ENCODE measurements around the gene KCTD15. TPM values are rescaled to one million over a fixed set of nuclear protein-coding genes. Genes with fewer than 3 reads are reported as not detected.

KCTD15 gene
- polyA plus RNA-seq, 1 donor (not counting 4 experiments of a cell fraction or from before 2014, with no cell fraction given), result 16.2 TPM

DNA sequence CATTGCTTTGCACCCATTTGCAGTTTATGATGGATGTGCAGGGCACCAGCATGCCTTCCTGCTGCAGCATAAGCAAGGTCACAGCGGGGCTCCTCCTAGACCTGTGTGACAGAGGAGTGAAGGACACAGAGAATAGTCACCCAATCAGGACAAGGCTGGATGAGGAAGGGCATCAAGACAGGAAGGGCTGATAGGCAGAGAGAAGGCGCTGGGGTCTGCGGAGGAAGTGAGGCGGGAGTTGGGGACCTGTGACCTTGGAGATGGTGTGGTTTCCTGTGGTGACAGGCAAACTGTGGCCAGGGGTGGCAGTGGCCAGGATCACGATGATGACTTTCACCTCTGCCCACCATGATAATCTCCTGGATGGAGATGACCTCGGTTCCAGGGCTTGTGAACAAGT is 16.4 kb upstream of the KCTD15 start:
- Histone ChIP-seq H2AFZ (ENCODE audit: control insufficient read depth, low read length) (no peak overlapping the region), H3K4me1 (ENCODE audit: control insufficient read depth, extremely low read depth, insufficient read depth, low read length) (peaks cover 3% of the 10 kb centered on the region), H3K4me3 (ENCODE audit: control insufficient read depth in 2 of 3, extremely low read depth in 1 of 3, insufficient read depth in 2 of 3, low read depth in 1 of 3, low read length in 3 of 3) (no peak overlapping the region), H3K4me2 (ENCODE audit: control insufficient read depth, extremely low read depth, insufficient read depth, low read depth, low read length) (no peak overlapping the region), H3K36me3 (ENCODE audit: control insufficient read depth in 2 of 2, extremely low read depth in 1 of 2, insufficient read depth in 2 of 2, low read length in 2 of 2) (no peaks in the 10 kb centered on the region), H4K20me1 (ENCODE audit: control insufficient read depth, extremely low read depth, insufficient read depth, low read length) (no peaks in the 10 kb centered on the region), H3K9ac (ENCODE audit: control insufficient read depth, extremely low read depth, insufficient read depth, low read length) (no peak overlapping the region), H3K27ac (ENCODE audit: control insufficient read depth, insufficient read depth, low read length) (no peak overlapping the region), H3K9me3 (ENCODE audit: control insufficient read depth, low read depth, low read length) (no peaks in the 10 kb centered on the region), H3K27me3 (ENCODE audit: control insufficient read depth, extremely low read depth, insufficient read depth, low read length) (peaks cover 27% of the 10 kb centered on the region), H3K79me2 (ENCODE audit: control insufficient read depth, insufficient read depth, low read length) (no peaks in the 10 kb centered on the region), H3K9me1 (ENCODE audit: control insufficient read depth, extremely low read depth, insufficient read depth, low read length) (no peaks in the 10 kb centered on the region)
- no peak for DNase-seq (ENCODE audit: low read depth, low spot score)
- dilution Hi-C loops (cut with MboI; ENCODE audit: extremely low pct_ligation_motif_present, low sequenced_read_pairs), result no loop called here
- TF ChIP-seq, protein P1, sequence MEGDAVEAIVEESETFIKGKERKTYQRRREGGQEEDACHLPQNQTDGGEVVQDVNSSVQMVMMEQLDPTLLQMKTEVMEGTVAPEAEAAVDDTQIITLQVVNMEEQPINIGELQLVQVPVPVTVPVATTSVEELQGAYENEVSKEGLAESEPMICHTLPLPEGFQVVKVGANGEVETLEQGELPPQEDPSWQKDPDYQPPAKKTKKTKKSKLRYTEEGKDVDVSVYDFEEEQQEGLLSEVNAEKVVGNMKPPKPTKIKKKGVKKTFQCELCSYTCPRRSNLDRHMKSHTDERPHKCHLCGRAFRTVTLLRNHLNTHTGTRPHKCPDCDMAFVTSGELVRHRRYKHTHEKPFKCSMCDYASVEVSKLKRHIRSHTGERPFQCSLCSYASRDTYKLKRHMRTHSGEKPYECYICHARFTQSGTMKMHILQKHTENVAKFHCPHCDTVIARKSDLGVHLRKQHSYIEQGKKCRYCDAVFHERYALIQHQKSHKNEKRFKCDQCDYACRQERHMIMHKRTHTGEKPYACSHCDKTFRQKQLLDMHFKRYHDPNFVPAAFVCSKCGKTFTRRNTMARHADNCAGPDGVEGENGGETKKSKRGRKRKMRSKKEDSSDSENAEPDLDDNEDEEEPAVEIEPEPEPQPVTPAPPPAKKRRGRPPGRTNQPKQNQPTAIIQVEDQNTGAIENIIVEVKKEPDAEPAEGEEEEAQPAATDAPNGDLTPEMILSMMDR (optimal IDR thresholded peaks at IDR 0.05 in 1 of 3, IDR thresholded peaks at IDR 0.05 in 1 of 3, conservative IDR thresholded peaks at IDR 0.05 in 1 of 3; ENCODE audit: extremely low read depth in 1 of 3, insufficient read depth in 2 of 3, low read length in 3 of 3), result no peak
- TF ChIP-seq EZH2 (IDR thresholded peaks at IDR 0.05; ENCODE audit: low read length), result no peak
- FAIRE-seq, result no peak

- no peak for DNase-seq (ENCODE audit: low read depth, low spot score)
- Histone ChIP-seq H4K20me1 (ENCODE audit: control insufficient read depth, extremely low read depth, insufficient read depth, low read length) (no peaks in the 10 kb centered on the region), H3K9ac (ENCODE audit: control insufficient read depth, extremely low read depth, insufficient read depth, low read length) (no peak overlapping the region), H3K27ac (ENCODE audit: control insufficient read depth, insufficient read depth, low read length) (no peak overlapping the region), H2AFZ (ENCODE audit: control insufficient read depth, low read length) (no peak overlapping the region), H3K9me3 (ENCODE audit: control insufficient read depth, low read depth, low read length) (no peaks in the 10 kb centered on the region), H3K9me1 (ENCODE audit: control insufficient read depth, extremely low read depth, insufficient read depth, low read length) (no peaks in the 10 kb centered on the region), H3K79me2 (ENCODE audit: control insufficient read depth, insufficient read depth, low read length) (no peaks in the 10 kb centered on the region), H3K4me2 (ENCODE audit: control insufficient read depth, extremely low read depth, insufficient read depth, low read depth, low read length) (no peak overlapping the region), H3K27me3 (ENCODE audit: control insufficient read depth, extremely low read depth, insufficient read depth, low read length) (peaks cover 27% of the 10 kb centered on the region), H3K4me1 (ENCODE audit: control insufficient read depth, extremely low read depth, insufficient read depth, low read length) (peaks cover 4% of the 10 kb centered on the region), H3K36me3 (ENCODE audit: control insufficient read depth in 2 of 2, extremely low read depth in 1 of 2, insufficient read depth in 2 of 2, low read length in 2 of 2) (no peaks in the 10 kb centered on the region), H3K4me3 (ENCODE audit: control insufficient read depth in 2 of 3, extremely low read depth in 1 of 3, insufficient read depth in 2 of 3, low read depth in 1 of 3, low read length in 3 of 3) (no peak overlapping the region)
- dilution Hi-C loops (cut with MboI; ENCODE audit: extremely low pct_ligation_motif_present, low sequenced_read_pairs), result no loop called here
- no peak for FAIRE-seq
- TF ChIP-seq EZH2 (IDR thresholded peaks at IDR 0.05; ENCODE audit: low read length), result no peak
- TF ChIP-seq, protein P1 (optimal IDR thresholded peaks at IDR 0.05 in 1 of 3, IDR thresholded peaks at IDR 0.05 in 1 of 3, conservative IDR thresholded peaks at IDR 0.05 in 1 of 3; ENCODE audit: extremely low read depth in 1 of 3, insufficient read depth in 2 of 3, low read length in 3 of 3), result no peak
These were observed 15.9 kb upstream of the KCTD15 start for GRCh38 chr19:33780746-33781145.
